GM19468 (cell line): Measurements from ENCODE around the gene ZFHX3.
A peak's percentile ranks its signal among the peaks of the same experiment; 100 is the strongest.
"Not testable (repeated sequence)": the region's sequence is repeated elsewhere in the genome, so short reads cannot be mapped to it uniquely, and the experiment has no call there.

ENCODE experiments used
- ATAC-seq: cut with Tn5 transposase; IDR thresholded peaks from one replicate; pipeline ENCODE4 v1.9.1; 2021; ENCODE audit warnings: mild to moderate bottlenecking, moderate library complexity, moderate number of reproducible peaks; ENCODE audit not compliant: unreplicated experiment; ENCODE audit errors: extremely low read depth

The ZFHX3 gene

GRCh38 chr16:73047536-73048291 lies at the start of gene ZFHX3:
ZFHX3 (minus strand) TSS chr16:73048128; CDS start chr16:72960145, 87,983 bp downstream.
- ATAC-seq = peak; percentile 35

- ATAC-seq = no peak
These were observed 48.6 kb upstream of the ZFHX3 start for GRCh38 chr16:73096510-73096909.

DNA sequence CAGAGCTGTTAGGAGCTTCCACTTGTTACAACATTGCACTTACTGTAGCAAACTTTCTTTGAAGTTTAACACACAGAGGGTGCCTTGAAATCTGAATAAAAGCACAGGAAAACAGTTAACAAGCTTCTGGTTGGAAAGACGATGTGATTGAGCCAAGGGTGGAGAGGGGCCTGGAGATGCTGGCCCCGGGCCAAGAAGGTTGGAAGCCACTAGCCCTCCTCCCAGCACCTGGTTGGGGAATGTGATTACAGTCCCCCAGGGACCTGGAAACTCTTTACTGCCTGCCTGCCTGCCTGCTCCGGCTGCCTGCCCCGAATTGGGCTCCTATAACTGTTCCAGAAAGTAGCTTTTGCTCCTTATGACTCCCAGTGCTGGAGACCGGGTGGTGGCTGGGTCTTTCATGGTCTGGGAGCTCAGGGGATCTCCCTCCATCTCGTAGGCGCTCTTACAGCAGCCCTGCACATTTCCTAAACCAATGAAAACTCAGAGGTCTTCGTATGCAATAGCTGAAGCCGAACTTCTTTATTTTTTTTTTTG lies 48.0 kb upstream of the ZFHX3 start:
- no peak for ATAC-seq

DNA sequence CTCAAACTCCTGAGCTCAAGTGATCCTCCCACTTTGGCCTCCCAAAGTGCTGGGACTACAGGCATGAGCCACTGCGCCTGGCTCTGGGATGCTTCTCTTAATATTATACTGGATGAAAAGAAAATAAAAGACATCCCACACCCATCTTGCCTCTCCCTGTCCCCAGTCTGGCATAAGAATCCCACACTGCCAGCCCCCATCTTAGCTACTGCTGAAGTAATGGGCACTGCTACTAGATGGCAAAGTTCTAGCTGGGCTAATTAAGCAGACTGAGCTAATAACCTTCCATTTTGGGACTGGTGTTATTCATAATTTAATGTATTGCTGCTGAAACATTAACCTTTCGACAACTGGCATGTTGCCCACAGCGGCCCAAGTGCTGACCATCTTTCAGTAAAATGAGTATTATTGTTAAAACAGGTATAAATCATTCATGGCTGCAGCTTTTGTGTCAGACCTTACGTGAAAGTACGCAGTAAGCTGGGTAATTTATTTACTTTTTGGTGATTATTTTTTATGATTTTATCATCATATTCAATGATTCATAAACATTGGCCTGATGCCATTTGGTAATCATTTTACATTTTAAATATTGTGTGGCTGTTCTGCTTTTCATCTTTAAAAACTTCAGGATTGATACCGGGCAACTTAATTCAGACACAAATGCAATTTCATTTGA lies 47.4 kb upstream of the ZFHX3 start:
- no peak for ATAC-seq

GRCh38 chr16:73094371-73094770 lies 46.4 kb upstream of the ZFHX3 start:
- ATAC-seq = no peak

DNA sequence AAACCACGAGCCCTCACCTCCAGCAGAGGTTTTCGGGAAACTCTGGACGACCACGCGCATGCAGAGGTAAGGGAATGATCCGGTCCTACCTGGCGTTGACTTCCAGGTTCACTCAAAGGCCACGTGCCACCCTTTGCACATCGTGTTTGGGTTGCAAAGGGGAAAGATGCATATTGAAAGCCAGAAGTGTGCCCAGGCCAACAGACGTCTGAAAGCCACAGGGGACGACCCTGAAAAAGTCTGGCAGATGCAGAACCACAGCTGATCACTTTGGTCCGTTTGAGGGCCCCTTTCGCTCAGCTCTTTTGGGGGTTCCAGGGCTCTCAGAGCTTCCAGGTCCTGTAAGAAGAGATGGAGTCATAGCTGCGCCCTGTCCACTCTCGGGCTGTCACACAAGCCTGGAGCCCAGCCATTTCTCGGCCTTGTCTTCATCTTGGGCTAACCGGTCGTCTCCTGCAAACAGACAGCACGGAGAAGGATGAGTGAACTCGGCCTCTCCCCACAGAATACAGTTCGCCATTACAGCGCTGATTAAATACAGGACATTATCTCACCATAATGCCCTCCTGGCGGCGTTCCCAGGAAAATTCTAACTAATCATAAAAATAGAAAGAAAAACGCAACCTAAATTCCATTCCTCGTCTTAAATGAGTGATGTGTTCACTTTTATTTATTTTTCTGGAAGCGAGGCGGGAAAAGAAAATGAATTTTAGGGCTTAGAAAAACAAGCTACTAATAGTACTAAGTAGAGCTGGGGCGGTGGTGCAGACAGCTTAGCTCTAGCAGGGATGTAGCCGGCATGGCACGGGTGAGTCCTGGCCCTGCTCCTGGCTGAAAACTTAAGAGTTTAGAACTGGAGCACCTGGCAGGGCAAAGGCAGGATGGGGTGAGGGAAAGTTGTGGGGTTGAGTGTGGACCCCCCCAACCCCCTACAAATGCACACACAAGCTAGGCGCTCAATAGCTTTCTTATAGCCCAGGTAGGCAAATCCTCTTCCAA lies 45.5 kb upstream of the ZFHX3 start:
- ATAC-seq = no peak

GRCh38 chr16:73092236-73092781 lies 44.4 kb upstream of the ZFHX3 start:
- no peak for ATAC-seq

- ATAC-seq = no peak
These were observed 43.2 kb upstream of the ZFHX3 start for GRCh38 chr16:73091174-73091573.

DNA sequence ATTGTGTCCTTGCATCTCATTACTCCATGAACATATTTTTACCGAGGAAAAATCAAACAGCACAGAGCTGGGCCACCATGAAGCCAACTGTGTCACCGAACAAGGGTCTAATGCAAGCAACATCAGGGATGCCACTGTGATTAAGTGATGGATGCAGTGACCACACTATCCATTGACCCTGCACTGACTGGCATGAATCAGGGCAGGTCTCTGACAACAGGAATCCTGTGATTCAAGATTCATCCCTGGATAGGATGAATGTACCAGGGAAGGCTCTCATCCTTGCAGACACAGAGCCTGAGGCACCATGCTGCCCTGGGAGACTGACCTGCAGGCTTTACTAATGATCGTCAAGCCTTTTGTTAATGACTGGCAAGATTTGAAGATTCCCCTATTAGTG lies 41.5 kb upstream of the ZFHX3 start:
- no peak for ATAC-seq

DNA sequence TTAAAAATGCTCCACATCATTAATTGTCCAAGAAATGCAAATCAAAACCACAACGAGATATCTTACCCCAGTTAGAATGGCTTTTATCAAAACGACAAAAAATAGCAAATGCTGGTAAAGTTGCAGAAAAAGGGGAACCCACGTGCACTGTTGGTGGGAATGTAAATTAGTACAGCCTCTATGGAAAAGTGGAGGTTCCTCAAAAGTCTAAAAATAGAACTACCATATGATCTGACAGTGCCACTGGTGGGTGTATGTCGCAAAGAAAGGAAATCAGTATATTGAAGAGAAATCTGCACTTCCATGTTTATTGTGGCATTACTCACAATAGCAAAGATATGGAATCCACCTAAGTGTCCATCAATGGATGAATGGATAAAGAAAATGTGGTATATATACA lies 38.2 kb upstream of the ZFHX3 start:
- ATAC-seq = no peak

DNA sequence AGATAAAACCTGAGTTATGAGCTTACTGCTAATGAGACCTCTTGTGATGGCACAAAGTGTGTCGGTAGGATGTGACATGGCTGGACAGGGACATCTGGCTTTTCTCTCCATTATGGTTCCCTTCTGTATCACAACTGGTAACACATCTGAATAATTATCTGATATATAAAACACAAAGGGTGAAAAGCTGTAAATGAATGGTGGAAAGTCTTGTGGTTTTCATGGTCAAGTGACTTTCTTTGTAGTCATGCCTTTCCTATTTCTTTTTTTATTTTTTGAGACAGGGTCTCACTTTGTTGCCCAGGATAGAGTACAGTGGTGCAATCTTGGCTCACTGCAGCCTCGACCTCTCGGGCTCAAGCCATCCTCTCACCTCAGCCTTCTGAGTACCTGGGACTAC lies 35.3 kb upstream of the ZFHX3 start:
- ATAC-seq = no peak

DNA sequence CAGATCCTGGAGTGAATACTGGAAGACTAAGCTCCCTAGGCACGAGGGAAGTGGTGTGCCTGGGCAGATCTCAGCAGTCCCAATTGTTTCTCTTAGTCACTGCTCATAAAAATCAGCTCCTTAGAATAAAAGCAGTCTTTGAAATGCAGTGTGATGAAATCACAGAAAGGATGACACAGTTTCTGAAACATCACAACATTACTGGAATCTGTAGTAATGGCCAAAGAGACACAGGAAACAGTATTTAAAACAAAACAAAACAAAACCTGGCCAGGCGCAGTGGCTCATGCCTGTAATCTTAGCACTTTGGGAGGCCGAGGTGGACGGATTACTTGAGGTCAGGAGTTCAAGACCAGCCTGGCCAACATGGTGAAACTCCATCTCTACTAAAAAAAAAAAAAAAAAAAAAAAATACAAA lies 34.7 kb upstream of the ZFHX3 start:
- ATAC-seq = not testable (repeated sequence)

DNA sequence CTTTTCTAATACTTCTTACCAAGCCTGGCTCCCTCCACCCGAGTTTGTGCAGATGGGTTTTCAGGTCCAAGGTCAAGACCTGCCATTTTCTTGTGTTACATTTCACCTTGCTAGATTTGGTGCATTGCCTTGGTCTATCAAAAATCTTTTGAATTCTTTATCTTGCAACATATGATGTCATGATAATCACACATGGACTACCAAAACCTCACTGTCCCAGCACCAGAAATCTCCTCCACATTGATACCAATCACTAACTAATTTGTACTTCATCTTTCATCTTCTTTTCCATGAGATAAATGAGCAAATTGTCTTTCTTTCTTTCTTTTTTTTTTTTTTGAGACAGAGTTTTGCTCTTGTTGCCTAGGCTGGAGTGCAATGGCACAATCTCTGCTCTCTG lies 33.0 kb upstream of the ZFHX3 start:
- no peak for ATAC-seq

- no peak for ATAC-seq
These were observed 28.4 kb upstream of the ZFHX3 start for GRCh38 chr16:73076324-73076810.

- ATAC-seq = no peak
These were observed 26.5 kb upstream of the ZFHX3 start for GRCh38 chr16:73074382-73074781.

- ATAC-seq = not testable (repeated sequence)
These were observed 24.1 kb upstream of the ZFHX3 start for GRCh38 chr16:73072051-73072450.

DNA sequence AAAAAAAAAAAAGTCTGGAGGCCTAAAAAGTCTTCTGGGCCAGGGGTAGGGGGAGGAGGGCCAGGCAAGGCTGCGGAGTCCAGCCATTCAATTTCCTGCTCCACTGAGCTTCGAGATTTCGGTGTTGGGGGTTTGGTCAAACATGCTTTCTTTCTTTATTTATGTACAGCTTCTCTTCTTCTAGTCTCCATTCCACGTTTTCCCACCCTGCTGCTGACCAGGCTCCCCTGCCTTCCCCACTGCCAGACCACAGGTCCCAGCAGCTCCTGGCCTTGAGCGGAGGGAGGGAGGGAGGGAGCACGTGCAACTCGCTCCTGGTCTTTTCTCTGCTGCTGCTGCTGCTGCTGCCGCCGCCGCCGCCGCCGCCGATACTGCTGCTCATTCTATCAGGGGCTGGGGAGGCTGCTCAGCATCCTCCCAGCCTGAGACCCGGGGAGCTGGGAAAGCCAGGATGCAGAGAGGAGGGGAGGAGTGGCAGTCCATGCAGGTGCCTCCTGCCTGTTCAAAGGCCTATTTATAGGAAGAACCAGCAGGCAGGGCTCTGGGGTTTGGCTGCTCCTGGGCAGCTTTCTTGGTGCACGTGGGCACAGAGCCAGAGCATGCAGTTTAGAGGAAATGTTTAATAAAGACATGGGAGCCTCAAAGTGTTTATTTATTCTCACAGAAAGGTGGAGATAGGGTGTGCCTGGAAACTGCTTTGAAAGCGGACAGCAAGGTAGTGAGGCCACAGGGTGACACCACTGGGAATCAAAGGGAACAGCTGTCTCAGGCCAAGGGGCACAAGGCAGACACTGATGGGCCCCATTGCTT lies 23.4 kb upstream of the ZFHX3 start:
- no peak for ATAC-seq

DNA sequence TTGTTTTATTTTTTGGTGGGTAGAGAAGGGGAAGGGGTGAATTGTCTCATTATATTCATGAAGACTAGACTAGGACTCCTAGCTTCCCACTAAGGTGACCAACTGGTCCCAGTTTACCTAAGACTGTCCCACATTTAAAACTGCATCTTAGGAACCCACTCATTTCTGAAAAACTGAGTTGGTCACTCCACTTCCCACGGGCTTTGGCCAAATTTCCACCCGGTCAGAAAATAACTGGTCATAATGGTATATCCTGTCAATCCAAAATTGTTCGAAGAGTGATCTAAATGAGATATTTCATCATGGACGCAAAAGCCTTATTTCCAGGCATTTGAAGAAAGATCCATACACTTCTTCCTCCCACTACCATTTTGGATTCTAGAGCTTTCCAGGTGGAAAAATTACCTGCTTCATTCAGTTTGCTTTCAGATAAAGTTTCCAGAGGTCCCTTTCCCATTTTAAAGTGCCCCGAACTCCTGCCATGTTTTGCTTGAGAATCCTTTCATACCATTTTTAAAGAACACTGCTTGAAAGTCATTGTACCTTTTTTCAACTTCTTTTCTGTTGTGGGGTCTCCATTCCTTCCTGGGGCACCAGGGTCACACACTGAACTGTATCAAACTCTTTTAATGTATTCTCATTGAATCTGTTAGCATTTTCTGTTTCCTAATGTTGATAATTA lies 21.8 kb upstream of the ZFHX3 start:
- ATAC-seq = no peak
